Left ventricle myocardium superior (tissue), 1 donor: ENCODE results near the gene KRTAP13-4. TPM values are rescaled to one million over a fixed set of nuclear protein-coding genes. Genes with fewer than 3 reads are reported as not detected.

Experiments
- ATAC-seq: fragments of 200-7000 bp; cut with Tn5 transposase; one replicate; pipeline ENCODE4 v1.9.1; 2020; ENCODE audit warnings: mild to moderate bottlenecking, moderate library complexity
- DNase-seq: peaks from one replicate; pipeline ENCODE4 v3.0.0-alpha.2; 2020
- intact Hi-C: fragments of 100-400 bp; cut with micrococcal nuclease; formaldehyde crosslinking; loops from one replicate; pipeline ENCODE4 v1.11.0; 2022
- long read RNA-seq: library from polyadenylated mRNA; unstranded; transcript quantifications from one replicate; pipeline ENCODE4 v2.0.0, GENCODE V29; 2021
- total RNA-seq: library from RNA; stranded (reverse); fragmentation: NEBNext Ultra II Directional; extraction: Animal tissue kit (Norgen Biotek cat#: 25700); gene quantifications from one replicate; pipeline ENCODE4 v1.2.1, GENCODE V29; 2021
- donor health status: DM: no; HTN: yes; CAD: no; lungs with severe emphysema.

KRTAP13-4 gene, protein sequence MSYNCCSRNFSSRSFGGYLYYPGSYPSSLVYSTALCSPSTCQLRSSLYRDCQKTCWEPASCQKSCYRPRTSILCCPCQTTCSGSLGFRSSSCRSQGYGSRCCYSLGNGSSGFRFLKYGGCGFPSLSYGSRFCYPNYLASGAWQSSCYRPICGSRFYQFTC
- total RNA-seq, result not detected
- long read RNA-seq, result 0 reads

DNA sequence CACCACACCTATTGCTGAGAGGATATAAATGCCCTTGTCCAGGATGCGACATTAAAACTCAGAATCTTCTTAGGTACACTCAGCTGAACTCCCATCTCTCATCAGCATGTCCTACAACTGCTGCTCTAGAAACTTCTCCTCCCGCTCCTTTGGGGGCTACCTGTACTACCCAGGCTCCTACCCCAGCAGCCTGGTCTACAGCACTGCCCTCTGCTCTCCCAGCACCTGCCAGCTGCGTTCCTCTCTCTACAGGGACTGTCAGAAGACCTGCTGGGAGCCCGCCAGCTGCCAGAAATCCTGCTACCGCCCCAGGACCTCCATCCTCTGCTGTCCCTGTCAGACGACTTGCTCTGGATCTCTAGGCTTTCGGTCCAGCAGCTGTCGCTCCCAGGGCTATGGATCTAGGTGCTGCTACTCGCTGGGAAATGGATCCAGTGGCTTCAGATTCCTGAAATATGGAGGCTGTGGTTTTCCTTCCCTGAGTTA lies at the start of gene KRTAP13-4:
Gene KRTAP13-4 (plus strand): TSS at position 51 of the 486 bp plus-strand sequence. CDS start 56 bp downstream, at position 107.
- ATAC-seq, result no peak
- intact Hi-C loops, result no loop called here
- no peak for DNase-seq

- DNase-seq, result no peak
- intact Hi-C loops, result no loop called here
- ATAC-seq, result no peak
These were observed 47.8 kb upstream of the KRTAP13-4 start for GRCh38 chr21:30382201-30382600.

GRCh38 chr21:30391492-30392025 lies 38.5 kb upstream of the KRTAP13-4 start:
- DNase-seq (no peak), ATAC-seq (peak; percentile 54)
- intact Hi-C loops, result no loop called here

DNA sequence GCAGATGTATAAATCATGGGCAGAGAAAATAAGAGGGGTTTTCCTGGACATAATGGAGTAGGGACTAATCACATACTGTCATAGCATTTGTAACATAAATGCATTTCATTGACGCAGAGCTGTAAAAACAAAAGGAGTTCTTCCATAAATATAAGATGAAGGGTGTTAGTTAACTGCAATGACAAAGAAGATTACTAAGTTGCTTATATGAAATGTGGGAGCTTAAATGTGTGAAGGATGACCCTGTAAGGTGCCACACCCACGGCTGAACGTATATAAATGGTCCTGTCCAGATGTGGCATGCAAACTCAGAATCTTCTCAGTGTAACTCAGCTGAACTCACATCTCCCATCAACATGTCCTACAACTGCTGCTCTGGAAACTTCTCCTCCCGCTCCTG lies 34.3 kb upstream of the KRTAP13-4 start, which contains the start of gene KRTAP13-1:
Gene KRTAP13-1 (plus strand): TSS at position 301 of the 400 bp plus-strand sequence. CDS start 56 bp downstream, at position 357.
- intact Hi-C loops, result no loop called here
- no peak for ATAC-seq

DNA sequence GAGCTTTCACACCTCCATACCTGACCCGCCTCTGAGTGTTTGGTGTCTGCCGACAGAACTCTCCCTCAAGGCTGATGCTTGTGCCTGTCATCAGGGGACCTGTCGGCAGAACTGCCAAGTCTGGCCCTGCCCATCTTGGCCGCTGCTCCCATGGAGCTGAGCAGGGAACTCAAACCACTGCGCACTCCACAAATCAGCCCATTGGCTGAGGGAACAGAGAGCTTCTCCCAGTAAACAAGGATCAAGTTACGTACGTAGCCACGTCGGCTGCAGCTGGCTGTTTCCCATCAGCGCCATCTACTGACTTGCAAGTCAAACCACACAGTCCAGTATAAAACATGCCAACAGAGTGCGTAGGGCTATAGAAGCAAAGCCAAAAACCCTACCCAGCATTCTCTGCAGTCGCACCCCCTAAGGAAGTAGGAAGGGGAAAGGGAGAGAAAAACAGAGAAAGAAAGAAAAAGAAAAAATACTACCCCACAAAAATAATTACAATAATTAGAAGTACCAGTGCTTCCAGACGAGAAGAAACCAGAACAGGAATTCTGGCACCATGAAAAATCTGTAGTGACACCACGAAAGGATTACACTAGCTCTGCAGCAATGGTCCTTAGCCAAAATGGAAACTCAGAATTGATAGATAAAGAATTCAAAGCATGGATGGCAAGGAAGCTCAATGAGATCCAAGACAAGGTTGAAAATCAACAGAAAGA lies 21.1 kb upstream of the KRTAP13-4 start:
- DNase-seq (peak; percentile 45), ATAC-seq (peak; percentile 59)
- intact Hi-C loops, result no loop called here

More for the DNA sequence above, 34.3 kb upstream of the KRTAP13-4 start, which contains the start of gene KRTAP13-1:
- DNase-seq, result no peak

DNA sequence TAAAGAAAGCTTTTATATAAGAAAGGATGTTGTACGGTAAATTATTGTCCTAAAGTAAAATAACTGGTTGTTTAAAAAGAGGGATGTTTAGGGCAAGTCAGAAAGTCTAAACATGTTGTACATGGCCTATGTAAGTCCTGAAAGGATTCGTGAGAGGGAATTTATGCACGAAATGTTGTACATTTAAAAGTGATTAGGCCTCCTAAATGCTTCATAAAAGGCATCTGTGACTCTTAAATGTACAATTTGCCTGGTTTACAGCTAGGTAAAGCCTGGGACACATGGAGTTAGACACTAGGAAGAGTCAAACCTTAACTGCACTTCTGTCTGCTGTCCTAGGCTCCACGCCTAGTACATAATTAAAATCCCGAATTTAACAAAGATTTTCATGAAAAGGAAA lies 14.0 kb upstream of the KRTAP13-4 start:
- intact Hi-C loops, result no loop called here
- ATAC-seq, result no peak
- DNase-seq, result no peak

GRCh38 chr21:30425826-30426225 lies 4.2 kb upstream of the KRTAP13-4 start, which contains the start of gene KRTAP13-3:
TSS of gene KRTAP13-3 (minus strand) at chr21:30425926. CDS start at chr21:30425912, 14 bp downstream.
- no peak for ATAC-seq
- no peak for DNase-seq
- intact Hi-C loops, result no loop called here

GRCh38 chr21:30426731-30427130 lies 3.3 kb upstream of the KRTAP13-4 start:
- ATAC-seq, result no peak
- intact Hi-C loops, result no loop called here
- no peak for DNase-seq

GRCh38 chr21:30434033-30434631 lies 4.1 kb downstream of the KRTAP13-4 start:
- ATAC-seq (no peak), DNase-seq (no peak)
- intact Hi-C loops, result no loop called here

GRCh38 chr21:30437010-30437565 lies 7.1 kb downstream of the KRTAP13-4 start:
- ATAC-seq (no peak), DNase-seq (no peak)
- intact Hi-C loops, result no loop called here

DNA sequence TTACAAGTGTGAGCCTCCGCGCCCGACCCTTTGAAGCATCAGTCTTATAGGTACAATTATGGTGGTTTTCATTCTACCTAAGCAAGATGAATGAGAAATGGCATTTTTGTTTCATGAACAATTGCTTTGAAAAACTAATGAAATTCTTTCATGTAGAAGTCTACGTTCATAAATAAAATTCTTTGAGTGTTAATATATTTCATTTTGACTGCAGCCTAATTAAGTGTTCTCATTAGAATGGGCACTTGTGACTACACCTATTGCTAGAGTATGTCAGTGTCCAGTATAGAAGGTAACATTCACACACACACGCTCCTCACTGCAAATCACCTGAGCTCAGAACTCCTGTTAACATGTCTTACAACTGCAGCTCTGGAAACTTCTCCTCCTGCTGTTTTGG lies 10.0 kb downstream of the KRTAP13-4 start, which contains the start of gene KRTAP15-1:
Gene KRTAP15-1 (plus strand): TSS at position 301 of the 400 bp plus-strand sequence. CDS start 53 bp downstream, at position 354.
- intact Hi-C loops, result loop anchor here (5.0 kb wide), 1 partner anchor 647 kb away; no protein-coding TSS in a partner anchor
- no peak for ATAC-seq
- no peak for DNase-seq

- ATAC-seq, result no peak
- intact Hi-C loops, result loop anchor here (5.0 kb wide), 1 partner anchor 644 kb away; no protein-coding TSS in a partner anchor
- DNase-seq, result no peak
These were observed 13.2 kb downstream of the KRTAP13-4 start for GRCh38 chr21:30443226-30443625.

DNA sequence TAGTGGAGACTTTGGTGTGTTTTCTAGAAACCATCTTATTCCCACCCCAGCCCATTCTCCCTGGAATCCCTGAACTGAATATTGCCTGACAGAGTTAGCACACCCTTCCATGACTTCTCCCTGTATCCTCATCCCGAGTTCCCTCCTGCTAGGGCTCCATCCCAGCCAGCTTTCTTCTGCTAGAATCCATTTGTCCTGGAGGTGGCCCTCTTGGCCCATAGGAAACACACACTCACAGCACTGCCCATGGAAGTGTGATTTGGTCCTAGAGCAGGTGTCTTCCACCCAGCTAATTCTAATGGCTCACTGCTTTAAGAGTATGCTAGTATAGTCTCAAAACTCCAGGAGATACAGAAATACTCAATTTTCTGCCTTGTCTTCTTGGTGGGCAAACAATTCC lies 14.2 kb downstream of the KRTAP13-4 start:
- ATAC-seq (peak; percentile 78), DNase-seq (no peak)
- intact Hi-C loops, result loop anchor here (2.0 to 5.0 kb wide), 2 partner anchors 289 to 643 kb away; no protein-coding TSS in a partner anchor

DNA sequence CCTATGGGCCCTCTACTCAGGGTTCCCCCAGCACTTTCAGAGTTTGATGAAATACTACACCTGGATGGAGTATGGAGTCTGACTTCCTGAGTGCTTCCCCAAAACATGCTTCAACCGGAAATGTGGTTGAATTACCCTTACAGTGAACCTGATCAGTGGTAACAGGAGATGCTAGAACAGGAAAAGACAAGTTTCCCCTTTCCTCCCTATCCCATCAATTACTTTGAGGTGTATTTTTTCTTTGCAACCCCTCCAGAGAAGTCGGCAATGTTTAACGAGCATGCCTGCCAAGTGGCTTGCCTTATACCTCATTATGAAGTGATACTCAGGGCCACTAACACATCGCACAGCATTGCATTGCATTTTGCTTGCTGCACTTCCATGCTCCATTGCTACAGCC lies 17.0 kb downstream of the KRTAP13-4 start:
- intact Hi-C loops, result no loop called here
- DNase-seq (no peak), ATAC-seq (no peak)

- no peak for ATAC-seq
- intact Hi-C loops, result no loop called here
- no peak for DNase-seq
These were observed 18.5 kb downstream of the KRTAP13-4 start for GRCh38 chr21:30448514-30448913.

DNA sequence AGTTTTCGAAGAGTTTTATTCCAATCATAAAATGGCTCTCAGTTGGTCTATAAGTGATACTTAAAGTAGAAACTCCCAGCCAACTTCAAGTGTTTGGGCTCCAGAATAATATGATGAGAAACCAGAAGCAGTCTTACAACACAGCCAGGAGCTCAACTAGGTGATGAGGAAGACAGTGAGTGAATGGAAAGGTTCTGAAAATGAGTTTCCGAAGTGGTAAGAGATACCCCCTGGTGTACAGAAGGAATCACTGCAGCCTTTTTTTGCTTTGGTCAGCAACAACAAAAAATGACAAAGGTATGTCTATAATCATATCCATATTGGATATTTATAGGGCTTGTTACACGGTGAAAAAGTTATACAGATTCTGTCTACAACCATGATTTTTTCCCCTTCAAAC lies 33.7 kb downstream of the KRTAP13-4 start:
- DNase-seq (no peak), ATAC-seq (no peak)
- intact Hi-C loops, result no loop called here

- DNase-seq, result no peak
- intact Hi-C loops, result no loop called here
- no peak for ATAC-seq
These were observed 39.1 kb downstream of the KRTAP13-4 start for GRCh38 chr21:30468900-30469714.

DNA sequence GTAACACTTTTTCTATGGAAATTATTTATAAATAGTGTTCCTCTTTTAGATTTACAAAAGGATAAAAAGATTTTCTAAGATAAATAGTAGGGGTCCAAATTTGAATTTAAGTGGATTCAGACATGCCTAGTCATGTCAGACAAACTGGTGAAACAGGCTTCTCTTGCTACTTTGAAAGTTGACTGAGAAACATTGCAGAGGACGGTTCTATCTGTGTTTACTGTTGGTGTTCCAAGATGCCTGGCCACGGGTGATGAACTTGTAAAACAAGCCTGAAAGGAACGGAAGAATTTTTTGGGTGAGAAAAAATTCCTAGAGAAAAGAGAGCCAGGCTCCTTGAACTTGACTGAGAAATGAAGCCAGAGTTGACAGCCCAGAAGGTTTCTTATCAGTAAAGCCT lies 48.0 kb downstream of the KRTAP13-4 start:
- ATAC-seq, result no peak
- intact Hi-C loops, result no loop called here
- no peak for DNase-seq
